Mesendoderm (in vitro differentiated cells): ENCODE data around the gene F12.

Experiments used
- DNase-seq: peaks from one replicate; pipeline ENCODE4 v3.0.0; 2013
- H2AK5ac ChIP-seq: 2 replicates; pipeline ENCODE4 v1.6.1; 2013; ENCODE audit warnings: low read length, inconsistent platforms
- H2BK120ac ChIP-seq: 2 replicates; pipeline ENCODE4 v1.6.1; 2013; ENCODE audit warnings: low read depth, mild to moderate bottlenecking, low read length, moderate library complexity, mixed read lengths
- H2BK15ac ChIP-seq: replicated peaks from 2 replicates; pipeline ENCODE4 v1.6.1; 2013; ENCODE audit warnings: low read depth, mild to moderate bottlenecking, moderate library complexity
- H2BK5ac ChIP-seq: 2 replicates; pipeline ENCODE4 v1.6.1; 2013; ENCODE audit warnings: low read length, inconsistent platforms
- H3K18ac ChIP-seq: 2 replicates; pipeline ENCODE4 v1.6.1; 2013; ENCODE audit warnings: mild to moderate bottlenecking, low read length, mixed read lengths
- H3K23ac ChIP-seq: one replicate; pipeline ENCODE4 v1.6.1; 2013; ENCODE audit warnings: low read length
- H3K27ac ChIP-seq: 2 replicates; pipeline ENCODE4 v1.5.1; 2013; ENCODE audit warnings: low read depth, mild to moderate bottlenecking, inconsistent platforms, low read length, moderate library complexity
- H3K27me3 ChIP-seq: 2 replicates; pipeline ENCODE4 v1.6.1; 2013; ENCODE audit warnings: low read length, control low read depth, mild to moderate bottlenecking, inconsistent platforms; ENCODE audit not compliant: insufficient read depth, poor library complexity
- H3K36me3 ChIP-seq: 2 replicates; pipeline ENCODE4 v1.6.1; 2013; ENCODE audit warnings: low read length, inconsistent platforms; ENCODE audit not compliant: control insufficient read depth, insufficient read depth
- H3K4ac ChIP-seq: one replicate; pipeline ENCODE4 v1.6.1; 2013; ENCODE audit warnings: low read depth, mild to moderate bottlenecking, low read length, moderate library complexity
- H3K4me1 ChIP-seq: 2 replicates; pipeline ENCODE4 v1.6.1; 2013; ENCODE audit warnings: low read depth, low read length, inconsistent platforms; ENCODE audit not compliant: control insufficient read depth
- H3K4me2 ChIP-seq: 2 replicates; pipeline ENCODE4 v1.6.1; 2013; ENCODE audit warnings: low read length
- H3K4me3 ChIP-seq: 2 replicates; pipeline ENCODE4 v1.5.1; 2013; ENCODE audit warnings: mild to moderate bottlenecking, low read length
- H3K56ac ChIP-seq: one replicate; pipeline ENCODE4 v1.6.1; 2013; ENCODE audit warnings: low read length
- H3K79me1 ChIP-seq: 2 replicates; pipeline ENCODE4 v1.6.1; 2013; ENCODE audit warnings: low read length, inconsistent platforms
- H3K79me2 ChIP-seq: 2 replicates; pipeline ENCODE4 v1.6.1; 2013; ENCODE audit warnings: mild to moderate bottlenecking, low read length; ENCODE audit not compliant: control insufficient read depth, insufficient read depth
- H3K9ac ChIP-seq: 2 replicates; pipeline ENCODE4 v1.6.1; 2013; ENCODE audit warnings: low read length, inconsistent platforms
- H4K5ac ChIP-seq: one replicate; pipeline ENCODE4 v1.6.1; 2013; ENCODE audit warnings: low read length
- H4K8ac ChIP-seq: one replicate; pipeline ENCODE4 v1.6.1; 2013; ENCODE audit warnings: low read depth, mild to moderate bottlenecking, control low read depth, low read length, moderate library complexity
- WGBS: extraction: QIAGEN DNeasy Blood & Tissue Kit; methylation state at CpG from one replicate; pipeline ENCODE4 v1.1.7; 2013; ENCODE audit warnings: low lambda C conversion rate, missing lambda C conversion rate; ENCODE audit not compliant: insufficient coverage; ENCODE audit errors: extremely low coverage; 5-methylcytosine and 5-hydroxymethylcytosine counted together

Gene F12

DNA sequence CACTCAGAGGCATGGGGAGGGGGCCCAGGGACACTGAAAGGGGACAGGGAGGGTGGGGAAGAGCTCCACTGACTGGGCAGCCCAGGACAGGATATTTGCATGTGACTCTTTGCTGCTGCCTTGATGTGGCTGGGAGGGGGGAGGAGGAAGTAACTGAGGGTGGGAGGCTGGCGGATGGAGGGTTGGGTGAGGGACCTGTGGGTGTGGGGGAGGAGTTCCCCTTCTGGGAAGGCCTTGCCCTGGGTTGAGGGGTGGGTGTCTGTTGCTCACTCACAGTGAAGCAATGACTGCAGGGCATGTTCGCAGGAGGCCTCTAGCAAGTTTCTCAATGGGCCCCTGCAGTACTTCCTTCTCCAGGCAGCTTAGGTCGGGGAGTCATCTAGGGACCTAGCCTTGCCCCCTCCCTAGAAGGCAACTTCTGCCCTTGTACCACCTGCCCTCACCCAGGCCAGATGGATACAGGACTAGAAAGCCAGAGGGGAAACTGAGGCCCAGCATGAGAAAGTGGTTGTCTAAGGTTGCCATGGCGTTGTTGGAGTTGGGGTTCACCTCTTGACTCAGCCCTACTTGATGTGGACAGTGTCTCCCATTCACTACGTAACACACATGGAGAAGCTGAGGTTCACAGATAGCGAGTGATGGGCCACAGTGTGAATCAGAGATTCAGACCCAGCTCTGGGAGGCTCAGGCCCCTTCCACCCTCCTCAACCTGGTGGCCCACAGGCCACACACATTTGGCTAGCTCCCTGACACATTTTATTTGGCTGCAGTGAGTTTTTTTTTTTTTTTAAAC, 20.1 kb upstream of the F12 start:
- Histone ChIP-seq H4K5ac (no peak overlapping the region), H3K4me1 (peaks cover 6% of the 10 kb centered on the region), H3K23ac (no peak overlapping the region), H3K27me3 (no peaks in the 10 kb centered on the region), H2BK15ac (no peak overlapping the region), H2AK5ac (no peak overlapping the region), H3K79me1 (peaks cover 11% of the 10 kb centered on the region), H3K4ac (no peak overlapping the region), H3K79me2 (peaks cover 5% of the 10 kb centered on the region), H2BK5ac (no peak overlapping the region), H3K36me3 (no peaks in the 10 kb centered on the region), H3K4me2 (no peak overlapping the region), H3K27ac (no peak overlapping the region), H3K18ac (no peak overlapping the region), H3K56ac (peak overlapping the region; percentile 5), H4K8ac (no peak overlapping the region), H3K9ac (no peak overlapping the region), H3K4me3 (no peak overlapping the region), H2BK120ac (no peak overlapping the region)
- no peak for DNase-seq
- no CpG with 5 or more reads among the region's 6 CpGs for WGBS

DNA sequence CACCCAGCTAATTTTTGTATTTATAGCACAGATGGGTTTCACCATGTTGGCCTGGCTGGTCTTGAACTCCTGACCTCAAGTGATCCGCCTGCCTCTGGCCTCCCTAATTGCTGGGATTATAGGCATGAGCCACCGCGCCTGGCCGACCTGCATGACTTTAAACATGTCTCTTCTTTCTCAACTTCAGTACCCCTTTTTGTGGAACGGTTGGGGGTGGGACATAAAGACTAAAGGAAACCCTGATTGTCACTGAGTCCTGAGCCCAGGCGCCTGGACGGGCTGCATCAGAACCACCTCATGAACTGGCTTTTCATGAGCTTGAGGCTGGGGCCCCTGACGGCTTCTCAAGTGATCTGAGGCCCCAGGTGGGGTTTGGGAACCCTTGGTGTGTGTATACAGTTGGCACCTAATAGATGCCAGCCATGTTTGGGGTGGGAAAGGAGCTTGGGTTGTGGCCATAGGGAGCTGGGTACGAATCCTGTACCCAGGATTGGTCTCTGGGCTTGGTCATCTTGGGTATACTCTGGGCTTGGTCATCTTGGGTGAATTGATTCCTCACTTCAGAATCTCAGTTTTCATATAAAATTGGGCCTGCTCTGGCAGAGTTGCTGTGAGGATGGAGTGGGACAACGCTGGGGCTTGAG, 19.3 kb upstream of the F12 start:
- H2BK15ac ChIP-seq = no peak overlapping the region
- H3K4ac ChIP-seq = no peak overlapping the region
- no peak overlapping the region for H3K4me2 ChIP-seq
- no peak overlapping the region for H3K18ac ChIP-seq
- H4K5ac ChIP-seq = no peak overlapping the region
- peaks cover 11% of the 10 kb centered on the region for H3K79me1 ChIP-seq
- H2AK5ac ChIP-seq = no peak overlapping the region
- H3K4me3 ChIP-seq = no peak overlapping the region
- no CpG with 5 or more reads among the region's 10 CpGs for WGBS
- no peak overlapping the region for H3K9ac ChIP-seq
- H3K23ac ChIP-seq = no peak overlapping the region
- no peak overlapping the region for H3K27ac ChIP-seq
- peaks cover 5% of the 10 kb centered on the region for H3K79me2 ChIP-seq
- DNase-seq = no peak
- H4K8ac ChIP-seq = no peak overlapping the region
- H3K27me3 ChIP-seq = no peaks in the 10 kb centered on the region
- H3K36me3 ChIP-seq = no peaks in the 10 kb centered on the region
- H3K56ac ChIP-seq = peak overlapping the region; percentile 5
- H3K4me1 ChIP-seq = peaks cover 6% of the 10 kb centered on the region
- H2BK120ac ChIP-seq = no peak overlapping the region
- H2BK5ac ChIP-seq = no peak overlapping the region

- H3K27me3 ChIP-seq = no peaks in the 10 kb centered on the region
- H2BK5ac ChIP-seq = no peak overlapping the region
- H4K5ac ChIP-seq = no peak overlapping the region
- no peak overlapping the region for H3K4me2 ChIP-seq
- peak overlapping the region; percentile 94 for H3K56ac ChIP-seq
- H3K18ac ChIP-seq = no peak overlapping the region
- H4K8ac ChIP-seq = no peak overlapping the region
- peak overlapping the region; percentile 94 for H3K9ac ChIP-seq
- no peak overlapping the region for H3K4me3 ChIP-seq
- H3K27ac ChIP-seq = no peak overlapping the region
- H3K36me3 ChIP-seq = no peaks in the 10 kb centered on the region
- peaks cover 6% of the 10 kb centered on the region for H3K4me1 ChIP-seq
- no peak overlapping the region for H2AK5ac ChIP-seq
- peaks cover 5% of the 10 kb centered on the region for H3K79me2 ChIP-seq
- peaks cover 11% of the 10 kb centered on the region for H3K79me1 ChIP-seq
- WGBS = no CpG with 5 or more reads among the region's 11 CpGs
- H2BK120ac ChIP-seq = no peak overlapping the region
- H3K23ac ChIP-seq = no peak overlapping the region
- no peak for DNase-seq
- no peak overlapping the region for H3K4ac ChIP-seq
- H2BK15ac ChIP-seq = no peak overlapping the region
These were observed 18.7 kb upstream of the F12 start for GRCh38 chr5:177427919-177428573.

- H4K8ac ChIP-seq = no peak overlapping the region
- no peak overlapping the region for H2AK5ac ChIP-seq
- peak overlapping the region; percentile 94 for H3K9ac ChIP-seq
- no peak overlapping the region for H3K23ac ChIP-seq
- H4K5ac ChIP-seq = no peak overlapping the region
- H3K18ac ChIP-seq = no peak overlapping the region
- WGBS = no CpG with 5 or more reads among the region's 11 CpGs
- peaks cover 11% of the 10 kb centered on the region for H3K79me1 ChIP-seq
- H3K4me1 ChIP-seq = peaks cover 6% of the 10 kb centered on the region
- no peak overlapping the region for H3K27ac ChIP-seq
- H2BK5ac ChIP-seq = no peak overlapping the region
- no peaks in the 10 kb centered on the region for H3K27me3 ChIP-seq
- H3K56ac ChIP-seq = peak overlapping the region; percentile 94
- H2BK120ac ChIP-seq = no peak overlapping the region
- peaks cover 5% of the 10 kb centered on the region for H3K79me2 ChIP-seq
- DNase-seq = no peak
- H3K4me2 ChIP-seq = peak overlapping the region; percentile 89
- H2BK15ac ChIP-seq = no peak overlapping the region
- no peaks in the 10 kb centered on the region for H3K36me3 ChIP-seq
- no peak overlapping the region for H3K4ac ChIP-seq
- peak overlapping the region; percentile 82 for H3K4me3 ChIP-seq
These were observed 18.0 kb upstream of the F12 start for GRCh38 chr5:177427211-177427822.

- peak within 1 kb of the TSS; percentile 78 for H2BK120ac ChIP-seq
- peak within 1 kb of the TSS; percentile 56 for H3K4ac ChIP-seq
- H4K8ac ChIP-seq = no peak within 1 kb of the TSS
- DNase-seq = peak; percentile 42
- H3K4me2 ChIP-seq = peak within 1 kb of the TSS; percentile 89
- H2BK15ac ChIP-seq = no peak within 1 kb of the TSS
- peak within 1 kb of the TSS; percentile 69 for H3K27ac ChIP-seq
- no peak within 1 kb of the TSS for H4K5ac ChIP-seq
- no peak within 1 kb of the TSS for H2BK5ac ChIP-seq
- no peaks in the 10 kb centered on the region for H3K27me3 ChIP-seq
- H2AK5ac ChIP-seq = peak within 1 kb of the TSS; percentile 37
- no peaks in the 10 kb centered on the region for H3K36me3 ChIP-seq
- H3K79me2 ChIP-seq = peaks cover 5% of the 10 kb centered on the region
- H3K18ac ChIP-seq = peak within 1 kb of the TSS; percentile 46
- peak within 1 kb of the TSS; percentile 94 for H3K56ac ChIP-seq
- H3K23ac ChIP-seq = peak within 1 kb of the TSS; percentile 99
- peak within 1 kb of the TSS; percentile 94 for H3K9ac ChIP-seq
- H3K4me3 ChIP-seq = peak within 1 kb of the TSS; percentile 82
- peaks cover 6% of the 10 kb centered on the region for H3K4me1 ChIP-seq
- peaks cover 11% of the 10 kb centered on the region for H3K79me1 ChIP-seq
- WGBS = no CpG with 5 or more reads among the region's 82 CpGs
These were observed 17.3 kb upstream of the F12 start, which contains the start of gene GRK6 for GRCh38 chr5:177426566-177427210. TSS of gene GRK6 (plus strand) at chr5:177426676. CDS start at chr5:177426846, 170 bp downstream.
